Endodermal cell (in vitro differentiated cells): ENCODE results near the gene NOS3. TPM values are rescaled to one million over a fixed set of nuclear protein-coding genes. Genes with fewer than 3 reads are reported as not detected.

Experiments
- DNase-seq: peaks from one replicate; pipeline ENCODE4 v3.0.0-alpha.2; 2017
- H3K27ac ChIP-seq: 2 replicates; pipeline ENCODE4 v1.5.1; 2013; ENCODE audit warnings: mild to moderate bottlenecking, low read depth, low read length, moderate library complexity
- H3K27me3 ChIP-seq: 2 replicates; pipeline ENCODE4 v1.6.1; 2013; ENCODE audit warnings: mild to moderate bottlenecking, low read length, moderate library complexity; ENCODE audit not compliant: insufficient read depth, control insufficient read depth, poor library complexity, severe bottlenecking
- H3K36me3 ChIP-seq: 2 replicates; pipeline ENCODE4 v1.7.0; 2013; ENCODE audit warnings: mild to moderate bottlenecking, low read length, moderate library complexity; ENCODE audit not compliant: control insufficient read depth, insufficient read depth
- H3K4me1 ChIP-seq: one replicate; pipeline ENCODE4 v1.7.0; 2013; ENCODE audit warnings: low read length; ENCODE audit not compliant: control insufficient read depth, insufficient read depth
- H3K4me3 ChIP-seq: 2 replicates; pipeline ENCODE4 v1.5.1; 2013; ENCODE audit warnings: mild to moderate bottlenecking, low read length, moderate library complexity
- H3K9ac ChIP-seq: 2 replicates; pipeline ENCODE4 v1.6.1; 2013; ENCODE audit warnings: mild to moderate bottlenecking, low read length, moderate library complexity; ENCODE audit not compliant: poor library complexity, severe bottlenecking; ENCODE audit errors: extremely low read depth
- H3K9me3 ChIP-seq: 2 replicates; pipeline ENCODE4 v1.6.1; 2013; ENCODE audit warnings: mild to moderate bottlenecking, low read length, moderate library complexity; ENCODE audit not compliant: control insufficient read depth
- H3K27ac Mint-ChIP-seq: 2 replicates; pipeline ENCODE4 v1.8.0; 2020; ENCODE audit warnings: mixed read lengths
- H3K27me3 Mint-ChIP-seq: 2 replicates; pipeline ENCODE4 v1.8.0; 2021; ENCODE audit warnings: mild to moderate bottlenecking, mixed read lengths; ENCODE audit not compliant: insufficient read depth
- H3K36me3 Mint-ChIP-seq: 2 replicates; pipeline ENCODE4 v1.8.0; 2020; ENCODE audit warnings: low read depth, mixed read lengths
- H3K4me1 Mint-ChIP-seq: 2 replicates; pipeline ENCODE4 v1.8.0; 2020; ENCODE audit warnings: mixed read lengths
- H3K4me3 Mint-ChIP-seq: 2 replicates; pipeline ENCODE4 v1.8.0; 2020; ENCODE audit warnings: mild to moderate bottlenecking, moderate library complexity, mixed read lengths
- H3K9me3 Mint-ChIP-seq: 2 replicates; pipeline ENCODE4 v1.8.0; 2020; ENCODE audit warnings: mild to moderate bottlenecking, mixed read lengths
- WGBS, 2 experiments: methylation state at CpG; one replicate each; pipeline versions ENCODE4 v1.1.5 to v1.1.7; 2013; ENCODE audit warnings: missing lambda C conversion rate in 2 of 2, mixed read lengths in 1 of 2; ENCODE audit not compliant: insufficient coverage in 1 of 2, insufficient read length in 1 of 2; 5-methylcytosine and 5-hydroxymethylcytosine counted together
- total RNA-seq, 2 donors: library from RNA; stranded (reverse); fragmentation: NEBNext Ultra II Directional in 1 of 2; extraction: Animal tissue kit (Norgen Biotek cat#: 25700) in 1 of 2; gene quantifications; 2 replicates in 1 of 2; 3 replicates in 1 of 2; pipeline ENCODE4 v1.2.1, GENCODE V29; 2021
- TF ChIP-seq, protein P1 (sequence below): fragments of 200-600 bp; sonication (generic); conservative IDR thresholded peaks from 2 replicates; pipeline ENCODE4 v1.5.0; 2021; ENCODE audit warnings: antibody characterized with exemption, mild to moderate bottlenecking

The NOS3 gene
- total RNA-seq, 2 donors from 2014 or later = 2.3 to 9.1 TPM

DNA sequence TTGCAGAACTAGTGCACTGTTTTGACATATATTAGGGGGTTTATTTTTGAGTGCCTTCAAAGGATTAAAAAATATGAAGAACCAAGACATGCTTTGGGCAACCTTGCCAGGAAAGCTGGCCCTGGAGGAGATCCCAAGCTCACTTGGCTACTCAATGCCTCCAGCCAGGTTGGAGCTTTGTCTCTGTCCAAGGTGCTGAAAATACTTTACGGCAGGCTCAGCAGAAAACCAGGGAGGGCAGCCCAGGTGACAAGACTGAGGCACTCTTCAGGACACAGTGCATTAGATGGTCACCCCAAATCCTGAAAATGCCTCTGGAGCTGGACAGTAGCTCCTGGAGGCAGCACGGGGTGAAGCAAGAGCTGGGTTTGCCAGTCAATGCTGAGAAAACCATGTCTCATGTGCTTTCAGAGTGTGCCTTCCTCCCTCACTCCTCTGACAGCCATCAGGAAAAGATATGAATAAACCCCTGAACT lies 6.9 kb upstream of the NOS3 start:
- no peaks in the 10 kb centered on the region for H3K36me3 Mint-ChIP-seq
- 0 to 21% methylated on average over 1 to 2 of the region's 2 CpGs for WGBS, 2 experiments

DNA sequence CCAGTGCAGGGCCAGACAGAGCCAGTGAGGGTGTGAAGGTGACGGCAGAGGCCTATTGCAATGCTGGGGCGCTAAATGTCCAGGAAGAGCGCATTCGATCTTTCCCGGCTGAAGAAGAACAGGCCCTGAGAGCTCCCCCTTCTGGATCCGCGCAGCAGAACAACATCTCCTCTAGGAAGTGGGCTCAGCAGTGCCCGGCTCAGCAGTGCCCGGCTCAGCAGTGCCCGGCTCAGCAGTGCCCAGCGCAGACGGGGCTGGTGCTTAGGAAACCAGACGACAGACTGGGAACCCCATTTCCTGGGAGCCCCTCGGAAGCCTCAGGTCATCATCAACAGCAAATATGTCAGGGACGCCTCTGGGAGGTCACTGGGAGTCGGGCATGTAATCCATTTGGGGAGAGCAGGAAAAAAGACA lies 4.7 kb upstream of the NOS3 start:
- Histone ChIP-seq H3K27ac (no peak overlapping the region), H3K4me1 (no peaks in the 10 kb centered on the region), H3K36me3 (no peaks in the 10 kb centered on the region), H3K9me3 (no peaks in the 10 kb centered on the region), H3K27me3 (peaks cover 41% of the 10 kb centered on the region), H3K4me3 (no peak overlapping the region), H3K9ac (no peak overlapping the region)
- Mint-ChIP-seq H3K4me1 (peaks cover 6% of the 10 kb centered on the region), H3K27me3 (peaks cover 83% of the 10 kb centered on the region), H3K36me3 (no peaks in the 10 kb centered on the region), H3K27ac (no peak overlapping the region), H3K9me3 (peaks cover 16% of the 10 kb centered on the region), H3K4me3 (no peak overlapping the region)
- DNase-seq = peak; percentile 91
- WGBS, 2 experiments = 20 to 28% methylated on average over 14 to 16 of the region's 16 CpGs
- TF ChIP-seq, protein P1, sequence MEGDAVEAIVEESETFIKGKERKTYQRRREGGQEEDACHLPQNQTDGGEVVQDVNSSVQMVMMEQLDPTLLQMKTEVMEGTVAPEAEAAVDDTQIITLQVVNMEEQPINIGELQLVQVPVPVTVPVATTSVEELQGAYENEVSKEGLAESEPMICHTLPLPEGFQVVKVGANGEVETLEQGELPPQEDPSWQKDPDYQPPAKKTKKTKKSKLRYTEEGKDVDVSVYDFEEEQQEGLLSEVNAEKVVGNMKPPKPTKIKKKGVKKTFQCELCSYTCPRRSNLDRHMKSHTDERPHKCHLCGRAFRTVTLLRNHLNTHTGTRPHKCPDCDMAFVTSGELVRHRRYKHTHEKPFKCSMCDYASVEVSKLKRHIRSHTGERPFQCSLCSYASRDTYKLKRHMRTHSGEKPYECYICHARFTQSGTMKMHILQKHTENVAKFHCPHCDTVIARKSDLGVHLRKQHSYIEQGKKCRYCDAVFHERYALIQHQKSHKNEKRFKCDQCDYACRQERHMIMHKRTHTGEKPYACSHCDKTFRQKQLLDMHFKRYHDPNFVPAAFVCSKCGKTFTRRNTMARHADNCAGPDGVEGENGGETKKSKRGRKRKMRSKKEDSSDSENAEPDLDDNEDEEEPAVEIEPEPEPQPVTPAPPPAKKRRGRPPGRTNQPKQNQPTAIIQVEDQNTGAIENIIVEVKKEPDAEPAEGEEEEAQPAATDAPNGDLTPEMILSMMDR = peak; percentile 85

More for the DNA sequence above, 6.9 kb upstream of the NOS3 start:
- peak; percentile 89 for DNase-seq
- Histone ChIP-seq H3K4me3 (no peak overlapping the region), H3K36me3 (no peaks in the 10 kb centered on the region), H3K9me3 (no peaks in the 10 kb centered on the region), H3K27me3 (peaks cover 58% of the 10 kb centered on the region), H3K9ac (no peak overlapping the region), H3K27ac (no peak overlapping the region), H3K4me1 (no peaks in the 10 kb centered on the region)
- Mint-ChIP-seq H3K4me3 (no peak overlapping the region), H3K27me3 (peaks cover 86% of the 10 kb centered on the region), H3K9me3 (no peaks in the 10 kb centered on the region), H3K4me1 (peaks cover 6% of the 10 kb centered on the region), H3K27ac (no peak overlapping the region)
- TF ChIP-seq, protein P1 = no peak

DNA sequence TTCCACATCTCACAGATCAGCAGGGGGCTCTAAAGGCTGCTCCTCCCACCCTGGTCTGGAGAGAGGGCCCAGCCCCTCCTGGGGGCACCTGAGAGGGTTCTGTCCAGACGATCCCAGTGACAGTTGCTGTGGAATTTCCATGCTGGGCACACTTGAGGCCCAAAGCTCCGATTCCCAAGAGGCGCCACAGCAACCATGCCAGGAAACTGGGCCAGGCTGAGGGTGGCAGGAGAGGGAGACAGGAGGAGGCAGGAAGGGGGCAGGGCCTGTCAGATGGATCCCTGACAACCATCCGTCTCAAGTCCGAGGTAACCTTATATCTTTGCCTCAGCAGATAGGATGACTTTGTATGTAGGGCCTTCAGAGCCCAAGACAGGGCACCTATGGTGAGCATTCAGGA lies 4.3 kb upstream of the NOS3 start:
- H3K4me1 ChIP-seq = no peaks in the 10 kb centered on the region
- no peak overlapping the region for H3K9ac ChIP-seq
- WGBS, 2 experiments = 89 to 95% methylated on average over 3 to 5 of the region's 5 CpGs
- H3K27ac ChIP-seq = no peak overlapping the region
- H3K4me1 Mint-ChIP-seq = peaks cover 6% of the 10 kb centered on the region
- no peak overlapping the region for H3K4me3 Mint-ChIP-seq
- H3K27ac Mint-ChIP-seq = no peak overlapping the region
- no peaks in the 10 kb centered on the region for H3K9me3 ChIP-seq
- H3K36me3 ChIP-seq = no peaks in the 10 kb centered on the region
- H3K27me3 ChIP-seq = peaks cover 36% of the 10 kb centered on the region
- H3K27me3 Mint-ChIP-seq = peaks cover 80% of the 10 kb centered on the region
- peak; percentile 44 for DNase-seq
- H3K36me3 Mint-ChIP-seq = no peaks in the 10 kb centered on the region
- TF ChIP-seq, protein P1 = no peak
- no peak overlapping the region for H3K4me3 ChIP-seq
- peaks cover 21% of the 10 kb centered on the region for H3K9me3 Mint-ChIP-seq
